ENCODE measurements around the gene MMP28. TPM values are rescaled to one million over a fixed set of nuclear protein-coding genes. Genes with fewer than 3 reads are reported as not detected.

MMP28 gene
- total and polyA plus RNA-seq, 8 donors = 0.20 to 3.8 (median 0.99) TPM

GRCh38 chr17:35716173-35716572 is 79.3 kb downstream of the MMP28 start:
- FAIRE-seq = no peak
- WGBS, 2 donors = 85 to 94% methylated on average over 3 of the region's 3 CpGs
- no peaks in the 10 kb centered on the region for H3K36me3 ChIP-seq
- no peaks in the 10 kb centered on the region for H3K27me3 ChIP-seq
- TF ChIP-seq CTCF (IDR thresholded peaks at IDR 0.05) = no peak
- H3K4me3 ChIP-seq = no peak overlapping the region
- H3K4me1 ChIP-seq = peaks cover 0 to 18% (median 8%) of the 10 kb centered on the region in 3 donors
- no peaks in the 10 kb centered on the region for H3K9me3 ChIP-seq
- H3K27ac ChIP-seq = peak overlapping the region in 2 of 4 donors; percentile 48 to 60
- intact Hi-C loops (cut with DNase I) = no loop called here
- DNase-seq = no peak
- no peak for ATAC-seq

Other genes starting within 250 kb of the MMP28 start
- gene SLFN14, start 234.8 kb downstream of the MMP28 start, total RNA-seq = not detected
- not detected for gene SLFN14, start 234.8 kb downstream of the MMP28 start, polyA plus RNA-seq
- gene PEX12, start 217.1 kb downstream of the MMP28 start, total RNA-seq = 1 to 10 TPM; 2.0 to 3.5 (median 2.4) TPM
- 1 to 10 TPM; 1.1 to 2.3 TPM for gene PEX12, start 217.1 kb downstream of the MMP28 start, polyA plus RNA-seq
- 10 to 100 TPM; 32.6 to 83.2 (median 52.4) TPM for gene AP2B1, start 208.3 kb downstream of the MMP28 start, total RNA-seq
- gene AP2B1, start 208.3 kb downstream of the MMP28 start, polyA plus RNA-seq = 10 to 100 TPM; 21.2 to 26.6 TPM
- 1 to 10 TPM; 3.1 to 4.9 (median 4.0) TPM for gene RASL10B, start 64.0 kb downstream of the MMP28 start, total RNA-seq
- gene RASL10B, start 64.0 kb downstream of the MMP28 start, polyA plus RNA-seq = 1 to 10 TPM; 2.5 to 6.3 TPM
- under 1 TPM; 0.03 to 0.15 (median 0.07) TPM for gene GAS2L2, start 42.4 kb downstream of the MMP28 start, total RNA-seq
- under 1 TPM in 1 of 2 donors, not detected in 1; 0.33 TPM for gene GAS2L2, start 42.4 kb downstream of the MMP28 start, polyA plus RNA-seq
- under 1 TPM in 2 of 6 donors, not detected in 4; 0.17 to 0.28 TPM for gene C17orf50, start 34.8 kb downstream of the MMP28 start, total RNA-seq
- gene C17orf50, start 34.8 kb downstream of the MMP28 start, polyA plus RNA-seq = under 1 TPM in 1 of 2 donors, not detected in 1; 0.12 TPM
- 10 to 100 TPM; 62.9 to 85.2 (median 69.0) TPM for gene TAF15, start 13.8 kb upstream of the MMP28 start, total RNA-seq
- 10 to 100 TPM; 73.5 to 88.1 TPM for gene TAF15, start 13.8 kb upstream of the MMP28 start, polyA plus RNA-seq
- not detected for gene HEATR9, start 73.2 kb upstream of the MMP28 start, total RNA-seq
- not detected for gene HEATR9, start 73.2 kb upstream of the MMP28 start, polyA plus RNA-seq
- 1 to 10 TPM in 4 of 6 donors, under 1 TPM in 2; 0.47 to 3.5 (median 2.0) TPM for gene CCL5, start 84.7 kb upstream of the MMP28 start, total RNA-seq
- 1 to 10 TPM; 1.5 to 2.1 TPM for gene CCL5, start 84.7 kb upstream of the MMP28 start, polyA plus RNA-seq
- gene RDM1, start 135.1 kb upstream of the MMP28 start, total RNA-seq = under 1 TPM in 1 of 6 donors, not detected in 5; 0.31 TPM
- gene RDM1, start 135.1 kb upstream of the MMP28 start, polyA plus RNA-seq = not detected
- gene LYZL6, start 148.1 kb upstream of the MMP28 start, total RNA-seq = not detected
- not detected for gene LYZL6, start 148.1 kb upstream of the MMP28 start, polyA plus RNA-seq
- gene CCL16, start 185.9 kb upstream of the MMP28 start, total RNA-seq = not detected
- under 1 TPM; 0.14 to 0.30 TPM for gene CCL16, start 185.9 kb upstream of the MMP28 start, polyA plus RNA-seq
- gene CCL14, start 191.1 kb upstream of the MMP28 start, total RNA-seq = 10 to 100 TPM in 1 of 6 donors, 1 to 10 TPM in 5; 1.9 to 11.5 (median 5.0) TPM
- 10 to 100 TPM in 1 of 2 donors, 1 to 10 TPM in 1; 5.7 to 53.7 TPM for gene CCL14, start 191.1 kb upstream of the MMP28 start, polyA plus RNA-seq
- gene CCL15, start 205.9 kb upstream of the MMP28 start, total RNA-seq = under 1 TPM in 3 of 6 donors, not detected in 3; 0.32 to 0.55 (median 0.32) TPM
- gene CCL15, start 205.9 kb upstream of the MMP28 start, polyA plus RNA-seq = under 1 TPM in 1 of 2 donors, not detected in 1; 0.59 TPM
- 1 to 10 TPM in 2 of 6 donors, under 1 TPM in 2, not detected in 2; 0.39 to 2.2 (median 0.93) TPM for gene CCL23, start 222.3 kb upstream of the MMP28 start, total RNA-seq
- gene CCL23, start 222.3 kb upstream of the MMP28 start, polyA plus RNA-seq = under 1 TPM; 0.46 to 0.70 TPM